Stomach smooth muscle (tissue), 2 donors: ENCODE data around the gene BSND.
"Not testable (repeated sequence)": the region's sequence is repeated elsewhere in the genome, so short reads cannot be mapped to it uniquely, and the experiment has no call there.

Experiments
- H3K27ac ChIP-seq: one replicate; pipeline ENCODE4 v1.7.0; 2013; ENCODE audit warnings: mild to moderate bottlenecking, low read length, inconsistent platforms
- H3K27me3 ChIP-seq, 2 donors: one replicate each; pipeline ENCODE4 v1.7.0; 2013; ENCODE audit warnings: low read length in 2 of 2; ENCODE audit not compliant: insufficient read depth in 2 of 2, control insufficient read depth in 1 of 2
- H3K36me3 ChIP-seq, 2 donors: one replicate each; pipeline ENCODE4 v1.7.0; 2013; ENCODE audit warnings: low read length in 2 of 2; ENCODE audit not compliant: control insufficient read depth in 2 of 2, insufficient read depth in 2 of 2
- H3K4me1 ChIP-seq: one replicate; pipeline ENCODE4 v1.7.0; 2013; ENCODE audit warnings: low read length; ENCODE audit not compliant: control insufficient read depth, insufficient read depth
- H3K4me3 ChIP-seq, 2 donors: one replicate each; pipeline ENCODE4 v1.7.0; 2013; ENCODE audit warnings: low read length in 2 of 2
- H3K9ac ChIP-seq, 2 donors: one replicate each; pipeline ENCODE4 v1.7.0; 2013; ENCODE audit warnings: low read length in 2 of 2, mild to moderate bottlenecking in 1 of 2
- H3K9me3 ChIP-seq, 2 donors: one replicate each; pipeline ENCODE4 v1.7.0; 2013; ENCODE audit warnings: low read length in 2 of 2; ENCODE audit not compliant: control insufficient read depth in 2 of 2
- donor health status: healthy.
- donor health status: Pancreatic carcinoma.

The BSND gene

GRCh38 chr1:54962612-54963395 is 35.9 kb upstream of the BSND start:
- Histone ChIP-seq H3K36me3 (no peaks in the 10 kb centered on the region), H3K4me1 (no peaks in the 10 kb centered on the region), H3K9ac (no peak overlapping the region), H3K27ac (no peak overlapping the region), H3K4me3 (no peak overlapping the region), H3K27me3 (peaks cover 0 to 2% of the 10 kb centered on the region in 2 donors), H3K9me3 (peaks cover under 1% of the 10 kb centered on the region in 2 donors)

- H3K9ac ChIP-seq, H3K27ac ChIP-seq, H3K36me3 ChIP-seq, H3K9me3 ChIP-seq, H3K27me3 ChIP-seq, H3K4me3 ChIP-seq, H3K4me1 ChIP-seq: not testable (repeated sequence)
These were observed 34.9 kb upstream of the BSND start for GRCh38 chr1:54963829-54964228.

GRCh38 chr1:54965624-54966340 is 33.0 kb upstream of the BSND start:
- no peak overlapping the region for H3K27ac ChIP-seq
- no peaks in the 10 kb centered on the region for H3K4me1 ChIP-seq
- H3K4me3 ChIP-seq: no peak overlapping the region
- no peaks in the 10 kb centered on the region for H3K36me3 ChIP-seq
- no peaks in the 10 kb centered on the region for H3K9me3 ChIP-seq
- peaks cover 3 to 5% of the 10 kb centered on the region in 2 donors for H3K27me3 ChIP-seq
- H3K9ac ChIP-seq: no peak overlapping the region

- no peak overlapping the region for H3K4me3 ChIP-seq
- H3K27me3 ChIP-seq: peaks cover 3 to 5% of the 10 kb centered on the region in 2 donors
- no peaks in the 10 kb centered on the region for H3K36me3 ChIP-seq
- H3K9ac ChIP-seq: no peak overlapping the region
- H3K4me1 ChIP-seq: no peaks in the 10 kb centered on the region
- no peak overlapping the region for H3K27ac ChIP-seq
- H3K9me3 ChIP-seq: no peaks in the 10 kb centered on the region
These were observed 31.4 kb upstream of the BSND start for GRCh38 chr1:54967372-54967771.

GRCh38 chr1:54968551-54968950 is 30.2 kb upstream of the BSND start:
- no peak overlapping the region for H3K4me3 ChIP-seq
- no peak overlapping the region for H3K9ac ChIP-seq
- H3K9me3 ChIP-seq: no peaks in the 10 kb centered on the region
- no peak overlapping the region for H3K27ac ChIP-seq
- H3K4me1 ChIP-seq: peaks cover 6% of the 10 kb centered on the region
- peaks cover 3 to 5% of the 10 kb centered on the region in 2 donors for H3K27me3 ChIP-seq
- H3K36me3 ChIP-seq: no peaks in the 10 kb centered on the region

- Histone ChIP-seq H3K9ac (no peak overlapping the region), H3K9me3 (no peaks in the 10 kb centered on the region), H3K27me3 (peaks cover 3 to 5% of the 10 kb centered on the region in 2 donors), H3K4me1 (peaks cover 6% of the 10 kb centered on the region), H3K4me3 (no peak overlapping the region), H3K36me3 (no peaks in the 10 kb centered on the region), H3K27ac (no peak overlapping the region)
These were observed 28.9 kb upstream of the BSND start for GRCh38 chr1:54969879-54970278.

- H3K9me3 ChIP-seq: no peaks in the 10 kb centered on the region
- peaks cover 3 to 5% of the 10 kb centered on the region in 2 donors for H3K27me3 ChIP-seq
- peaks cover 6% of the 10 kb centered on the region for H3K4me1 ChIP-seq
- no peaks in the 10 kb centered on the region for H3K36me3 ChIP-seq
- no peak overlapping the region for H3K4me3 ChIP-seq
- H3K9ac ChIP-seq: no peak overlapping the region
- H3K27ac ChIP-seq: no peak overlapping the region
These were observed 27.8 kb upstream of the BSND start for GRCh38 chr1:54970901-54971300.

GRCh38 chr1:54971317-54971791 is 27.4 kb upstream of the BSND start:
- Histone ChIP-seq H3K36me3 (no peaks in the 10 kb centered on the region), H3K4me1 (peaks cover 6% of the 10 kb centered on the region), H3K9me3 (no peaks in the 10 kb centered on the region), H3K27me3 (peaks cover 3 to 5% of the 10 kb centered on the region in 2 donors), H3K9ac (no peak overlapping the region), H3K4me3 (no peak overlapping the region), H3K27ac (no peak overlapping the region)

- Histone ChIP-seq H3K4me1 (peaks cover 6% of the 10 kb centered on the region), H3K9ac (no peak overlapping the region), H3K9me3 (no peaks in the 10 kb centered on the region), H3K4me3 (no peak overlapping the region), H3K27me3 (peaks cover 3% of the 10 kb centered on the region in 2 donors), H3K36me3 (no peaks in the 10 kb centered on the region), H3K27ac (no peak overlapping the region)
These were observed 26.3 kb upstream of the BSND start for GRCh38 chr1:54972436-54972835.

GRCh38 chr1:54973205-54973921 is 25.4 kb upstream of the BSND start:
- Histone ChIP-seq H3K36me3 (no peaks in the 10 kb centered on the region), H3K4me3 (no peak overlapping the region), H3K27me3 (peaks cover 3 to 7% of the 10 kb centered on the region in 2 donors), H3K9ac (no peak overlapping the region), H3K4me1 (peaks cover 6% of the 10 kb centered on the region), H3K9me3 (no peaks in the 10 kb centered on the region), H3K27ac (no peak overlapping the region)
